Fibroblast of lung (primary cell): ENCODE measurements around the gene YIPF2. TPM values are rescaled to one million over a fixed set of nuclear protein-coding genes. Genes with fewer than 3 reads are reported as not detected.

ENCODE experiments used
- DNase-seq, 2 donors: peaks; one replicate each; pipeline versions ENCODE4 v3.0.0 to v3.0.0-alpha.2; 2010; ENCODE audit warnings: low read depth in 2 of 2
- H2AFZ ChIP-seq: 2 replicates; pipeline ENCODE4 v1.5.1; 2012; ENCODE audit warnings: low read length, control low read depth, inconsistent platforms
- H3K27ac ChIP-seq: 2 replicates; pipeline ENCODE4 v1.5.1; 2011; ENCODE audit warnings: low read length, control low read depth; ENCODE audit not compliant: insufficient read depth
- H3K27me3 ChIP-seq: 2 replicates; pipeline ENCODE4 v1.5.1; 2011; ENCODE audit warnings: mild to moderate bottlenecking, low read length; ENCODE audit not compliant: control insufficient read depth, insufficient read depth
- H3K36me3 ChIP-seq: 2 replicates; pipeline ENCODE4 v1.5.1; 2011; ENCODE audit warnings: low read length; ENCODE audit not compliant: control insufficient read depth, insufficient read depth
- H3K4me1 ChIP-seq: 2 replicates; pipeline ENCODE4 v1.5.1; 2011; ENCODE audit warnings: low read length; ENCODE audit not compliant: control insufficient read depth, insufficient read depth; ENCODE audit errors: extremely low read depth
- H3K4me2 ChIP-seq: 2 replicates; pipeline ENCODE4 v1.5.1; 2011; ENCODE audit warnings: low read length, control low read depth; ENCODE audit not compliant: insufficient read depth; ENCODE audit errors: extremely low read depth
- H3K4me3 ChIP-seq, 4 experiments: fragments of 200-600 bp in 1 of 4; sonication (generic) in 1 of 4; replicated peaks in 1 of 4; 2 replicates each; pipeline ENCODE4 v1.5.1; 2011 to 2016; ENCODE audit warnings: low read length in 4 of 4, low read depth in 3 of 4, mild to moderate bottlenecking in 3 of 4, control low read depth in 2 of 4, inconsistent platforms in 1 of 4, mixed read lengths in 1 of 4; ENCODE audit not compliant: insufficient read depth in 1 of 4; ENCODE audit errors: control extremely low read depth in 1 of 4
- H3K79me2 ChIP-seq: 2 replicates; pipeline ENCODE4 v1.5.1; 2012; ENCODE audit warnings: mild to moderate bottlenecking, low read length, inconsistent platforms; ENCODE audit not compliant: control insufficient read depth, insufficient read depth
- H3K9ac ChIP-seq: 2 replicates; pipeline ENCODE4 v1.5.1; 2011; ENCODE audit warnings: mild to moderate bottlenecking, low read length, control low read depth; ENCODE audit not compliant: insufficient read depth
- H3K9me3 ChIP-seq: 2 replicates; pipeline ENCODE4 v1.5.1; 2012; ENCODE audit warnings: low read depth, low read length; ENCODE audit not compliant: control insufficient read depth, insufficient read depth
- H4K20me1 ChIP-seq: 2 replicates; pipeline ENCODE4 v1.5.1; 2011; ENCODE audit warnings: low read length; ENCODE audit not compliant: control insufficient read depth, insufficient read depth; ENCODE audit errors: extremely low read depth
- CTCF ChIP-seq, 2 donors: IDR thresholded peaks in 1 of 2; conservative IDR thresholded peaks in 1 of 2; 1 replicate in 1 of 2; 2 replicates in 1 of 2; pipeline ENCODE4 v1.5.1; 2011 to 2012; ENCODE audit warnings: low read length in 2 of 2, control low read depth in 1 of 2, inconsistent platforms in 1 of 2, low read depth in 1 of 2, mild to moderate bottlenecking in 1 of 2
- EZH2 ChIP-seq: IDR thresholded peaks from 2 replicates; pipeline ENCODE4 v1.5.1; 2012; ENCODE audit warnings: low read length, control low read depth, mild to moderate bottlenecking; ENCODE audit errors: missing control alignments
- polyA plus RNA-seq, 2 donors: library from polyadenylated mRNA; depleted of rRNA in 1 of 2; stranded (reverse) in 1 of 2; unstranded in 1 of 2; fragments of >200 nt; gene quantifications; 2 replicates each; pipeline ENCODE4 v1.2.1, GENCODE V29; 2011 to 2012; ENCODE audit warnings: missing spikeins in 1 of 2
- total RNA-seq: library from RNA; depleted of rRNA; stranded (reverse); fragments of >200 nt; gene quantifications from 2 replicates; pipeline ENCODE4 v1.2.1, GENCODE V29; 2014

The YIPF2 gene
- total and polyA plus RNA-seq, 2 donors (not counting 1 experiment from before 2014, with no cell fraction given): 41.5 to 118 TPM

- no peaks in the 10 kb centered on the region for H3K9me3 ChIP-seq
- H2AFZ ChIP-seq: peak overlapping the region; percentile 53
- H3K36me3 ChIP-seq: peaks cover 13% of the 10 kb centered on the region
- no peaks in the 10 kb centered on the region for H4K20me1 ChIP-seq
- H3K79me2 ChIP-seq: peaks cover 35% of the 10 kb centered on the region
- H3K9ac ChIP-seq: peak overlapping the region; percentile 85
- H3K4me2 ChIP-seq: peak overlapping the region; percentile 86
- peak in 1 of 2 donors; percentile 15 for DNase-seq
- peaks cover 5% of the 10 kb centered on the region for H3K4me1 ChIP-seq
- TF ChIP-seq EZH2 (no peak), CTCF (conservative IDR thresholded peaks at IDR 0.05 in 1 of 2, IDR thresholded peaks at IDR 0.05 in 1 of 2; ENCODE audit: low read depth in 1 of 2, low read length in 2 of 2) (no peak)
- peak overlapping the region; percentile 71 to 90 (median 80) for H3K4me3 ChIP-seq
- no peaks in the 10 kb centered on the region for H3K27me3 ChIP-seq
- peak overlapping the region; percentile 69 for H3K27ac ChIP-seq
Measured at GRCh38 chr19:10927730-10928562, 493 bp downstream of the YIPF2 start.

GRCh38 chr19:10924597-10924996 is 3.8 kb downstream of the YIPF2 start:
- no peaks in the 10 kb centered on the region for H3K27me3 ChIP-seq
- H3K27ac ChIP-seq: no peak overlapping the region
- TF ChIP-seq EZH2 (no peak), CTCF (conservative IDR thresholded peaks at IDR 0.05 in 1 of 2, IDR thresholded peaks at IDR 0.05 in 1 of 2; ENCODE audit: low read depth in 1 of 2, low read length in 2 of 2) (no peak)
- peaks cover 2% of the 10 kb centered on the region for H3K4me1 ChIP-seq
- no peak overlapping the region for H3K4me2 ChIP-seq
- peaks cover 19% of the 10 kb centered on the region for H3K79me2 ChIP-seq
- no peaks in the 10 kb centered on the region for H4K20me1 ChIP-seq
- H3K4me3 ChIP-seq: no peak overlapping the region
- H3K36me3 ChIP-seq: peaks cover 20% of the 10 kb centered on the region
- H3K9ac ChIP-seq: no peak overlapping the region
- H3K9me3 ChIP-seq: no peaks in the 10 kb centered on the region
- no peak overlapping the region for H2AFZ ChIP-seq
- no peak for DNase-seq

GRCh38 chr19:10923260-10924112 is 5.0 kb downstream of the YIPF2 start:
- Histone ChIP-seq H3K27ac (no peak overlapping the region), H3K27me3 (no peaks in the 10 kb centered on the region), H4K20me1 (no peaks in the 10 kb centered on the region), H3K9me3 (no peaks in the 10 kb centered on the region), H2AFZ (no peak overlapping the region), H3K36me3 (peaks cover 21% of the 10 kb centered on the region), H3K4me2 (no peak overlapping the region), H3K4me3 (no peak overlapping the region), H3K4me1 (peaks cover 2% of the 10 kb centered on the region), H3K9ac (no peak overlapping the region), H3K79me2 (peaks cover 12% of the 10 kb centered on the region)
- TF ChIP-seq EZH2 (no peak), CTCF (conservative IDR thresholded peaks at IDR 0.05 in 1 of 2, IDR thresholded peaks at IDR 0.05 in 1 of 2; ENCODE audit: low read depth in 1 of 2, low read length in 2 of 2) (no peak)
- no peak for DNase-seq
